Stimulated activated CD4-positive, alpha-beta T cell treated with anti-CD3 and anti-CD28 coated beads, Interleukin-12 subunit alpha, Interleukin-12 subunit beta, amount 100 ng/mL, for 24 hours (primary cell): ENCODE measurements around the gene PRAC1.

Experiments
- DNase-seq, 2 experiments: peaks; one replicate each; pipeline ENCODE4 v3.0.0-alpha.2; 2020; ENCODE audit warnings: low read depth in 2 of 2

Gene PRAC1

DNA sequence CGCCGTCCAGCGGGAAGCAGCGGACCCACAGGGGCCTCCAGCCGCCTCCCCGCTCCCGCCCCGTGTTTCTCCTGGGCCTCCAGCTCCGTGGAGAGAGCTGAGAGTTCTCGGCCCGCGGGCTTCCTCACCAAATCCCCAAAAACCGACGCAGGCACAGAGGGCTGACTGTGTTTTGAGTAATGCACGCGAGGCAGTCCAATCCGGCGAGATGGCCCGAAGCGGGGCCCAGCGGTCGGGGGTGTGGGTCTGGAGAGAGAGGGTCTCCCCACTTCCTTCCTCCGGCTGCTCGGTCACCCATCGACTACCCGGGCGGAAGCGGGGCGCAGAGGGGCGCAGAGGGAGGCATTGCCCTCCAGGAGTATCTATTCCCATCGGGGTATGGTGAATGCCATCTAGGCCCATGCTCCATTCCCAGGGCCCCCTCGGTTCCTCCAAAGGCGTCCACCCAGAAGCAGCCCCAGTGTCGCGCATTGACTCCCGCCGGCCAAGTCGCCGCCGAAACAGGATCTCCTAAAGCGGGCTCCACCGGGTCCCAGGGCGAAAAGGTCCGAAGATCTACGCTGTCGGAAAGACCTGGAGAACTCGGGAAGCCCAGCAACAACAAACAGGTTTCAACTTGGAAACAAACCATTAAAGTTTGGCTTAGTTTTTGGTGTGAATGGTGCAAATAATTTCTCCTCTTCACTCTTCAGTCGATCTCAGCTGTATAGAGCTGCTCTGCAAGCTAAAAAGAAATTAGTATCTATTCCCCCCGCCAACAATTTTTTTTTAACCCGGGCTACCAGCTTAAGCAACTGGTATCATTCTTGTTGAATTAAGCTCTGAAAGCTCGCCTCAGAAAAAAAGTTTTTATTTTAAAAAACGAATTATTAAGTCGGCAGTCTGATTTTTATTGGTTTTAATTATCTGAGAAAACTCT lies 25.4 kb upstream of the PRAC1 start:
- no peak for DNase-seq

DNA sequence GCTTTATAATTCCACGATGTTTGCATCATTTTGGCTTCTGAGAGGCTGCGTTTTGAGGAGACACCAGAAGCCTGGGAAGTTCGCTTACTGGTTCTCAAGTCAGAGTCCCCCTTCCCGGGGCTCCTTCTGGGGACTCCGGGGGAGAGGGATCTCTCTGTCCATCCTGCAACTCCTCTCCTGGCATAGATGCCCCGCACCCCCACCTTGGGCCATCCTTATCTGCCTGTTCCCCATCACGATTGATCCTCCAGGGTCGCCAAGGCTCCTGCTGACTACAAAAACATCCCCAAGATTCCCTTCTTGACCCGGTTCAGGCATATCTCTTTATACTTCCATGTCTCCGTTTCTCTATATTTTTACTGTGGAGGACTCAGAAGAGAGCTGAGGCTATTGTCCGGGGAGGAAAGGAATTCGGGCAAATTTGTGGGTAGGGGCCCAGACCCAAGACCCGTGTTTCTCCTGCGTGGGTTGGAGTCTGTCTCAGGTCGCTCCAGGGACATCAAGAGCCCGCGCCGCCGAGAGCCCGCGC lies 24.7 kb upstream of the PRAC1 start:
- DNase-seq, result no peak

DNA sequence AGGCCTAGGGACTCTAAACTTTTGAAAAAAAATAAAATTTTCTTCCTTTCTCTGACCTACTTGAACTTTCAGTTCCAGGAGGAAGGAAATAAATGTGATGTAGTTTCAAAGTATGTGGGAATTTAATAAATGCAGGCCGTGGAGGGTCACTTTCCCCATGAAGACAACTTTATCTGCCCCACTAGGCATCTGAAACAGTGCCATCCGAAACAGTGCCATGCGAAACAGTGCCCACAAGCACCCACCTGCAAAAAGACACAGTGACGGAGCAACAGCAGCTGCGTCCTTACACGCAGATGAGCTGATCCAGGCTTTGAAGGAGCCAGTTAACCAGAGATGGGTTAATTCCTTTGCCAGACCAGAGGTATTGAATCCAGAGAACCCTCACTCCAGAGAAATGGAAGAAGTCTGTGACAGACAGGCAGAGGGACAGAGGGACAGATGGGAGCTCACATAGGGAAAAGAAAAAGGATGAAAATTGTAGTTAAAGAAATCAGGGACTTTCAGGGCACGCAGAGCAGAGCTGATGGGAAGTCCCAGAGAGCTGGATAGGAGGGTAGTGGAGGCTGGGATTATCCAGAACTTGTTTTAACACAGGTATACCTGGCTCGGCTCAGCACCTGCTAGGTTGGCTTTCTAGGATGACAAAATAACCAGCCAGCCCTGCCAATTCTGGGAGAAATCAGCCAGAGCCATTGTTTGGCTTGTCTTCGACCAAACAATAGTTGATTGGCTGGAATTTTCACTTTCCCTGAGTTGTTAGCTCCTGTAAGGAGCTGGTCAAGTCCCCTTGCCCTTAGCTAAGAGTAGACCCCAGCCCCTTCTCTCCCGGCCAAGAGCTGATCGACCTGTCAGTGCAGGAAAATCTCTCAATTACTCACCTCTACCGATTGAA lies 23.3 kb upstream of the PRAC1 start:
- no peak for DNase-seq

DNA sequence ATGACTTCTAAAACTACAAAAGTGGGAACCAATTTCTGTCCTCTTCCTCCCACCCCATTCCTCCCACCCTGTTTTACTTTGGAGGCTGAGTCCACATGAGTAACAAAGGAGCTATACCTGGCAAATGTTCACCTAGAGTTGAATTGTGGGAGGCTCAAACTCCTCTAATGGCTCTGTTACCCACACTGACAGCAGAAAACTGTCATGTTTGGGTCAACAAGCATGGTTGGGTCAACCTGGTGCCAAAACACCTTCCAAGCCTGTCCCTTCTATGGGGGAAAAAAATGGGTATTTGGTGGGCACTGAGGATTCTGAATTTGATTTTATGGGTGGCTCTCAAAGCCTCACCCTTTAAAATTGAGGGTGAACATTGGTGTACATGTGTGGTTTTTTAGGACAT lies 18.2 kb upstream of the PRAC1 start:
- DNase-seq, result no peak

DNA sequence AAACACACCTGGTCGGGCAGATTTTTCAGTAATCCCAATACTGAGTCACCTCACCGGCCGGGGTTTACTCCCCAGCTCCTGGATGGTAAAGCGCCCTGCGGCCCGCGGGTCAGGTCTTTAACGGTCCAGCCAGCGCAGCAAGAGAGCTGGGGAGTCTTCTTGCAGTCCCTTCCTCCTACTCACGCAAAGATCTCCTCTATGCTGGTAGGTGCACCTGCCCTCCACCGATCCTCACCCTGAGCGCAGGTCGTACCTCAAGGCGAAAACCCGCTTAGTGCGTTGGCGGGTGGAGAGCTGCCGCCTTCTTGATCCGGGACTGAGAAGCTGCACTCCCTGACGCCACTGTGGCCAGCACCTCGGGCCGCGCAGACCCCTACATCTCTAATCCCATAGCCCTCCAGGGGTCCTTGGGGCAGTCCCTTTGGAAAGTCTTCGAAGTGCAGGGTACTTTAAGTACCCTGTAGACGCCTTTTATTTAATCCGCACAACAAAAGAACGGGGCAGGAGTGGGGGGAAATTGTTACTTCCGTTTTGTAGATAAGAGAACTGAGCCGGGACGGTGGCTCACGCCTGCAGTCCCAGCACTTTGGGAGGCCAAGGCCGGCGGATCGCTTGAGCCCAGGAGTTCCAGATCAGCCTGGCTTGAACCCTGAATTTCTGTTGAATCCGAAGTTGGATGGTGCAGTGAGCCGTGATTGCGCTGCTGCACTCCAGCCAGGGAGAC lies 16.6 kb upstream of the PRAC1 start:
- DNase-seq, result no peak

DNA sequence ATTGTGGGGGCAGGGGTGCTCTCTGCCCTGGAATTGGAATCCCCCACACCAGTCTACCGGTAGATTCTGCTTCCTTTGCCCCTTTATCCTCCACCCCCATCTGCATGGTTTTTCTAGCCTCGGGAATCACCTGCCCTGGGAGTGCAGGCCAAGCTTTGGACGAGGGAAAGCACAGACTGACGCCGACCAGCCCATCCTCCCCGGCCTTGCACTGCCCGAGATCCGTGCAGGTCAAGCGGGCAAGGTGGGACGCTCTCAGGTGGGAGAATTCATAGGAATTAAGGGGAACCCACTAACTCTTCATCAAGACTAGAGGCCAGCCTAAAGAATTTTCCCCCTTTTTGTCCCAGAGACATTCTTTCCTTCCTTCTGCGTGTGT lies 16.1 kb upstream of the PRAC1 start:
- DNase-seq, result no peak

DNA sequence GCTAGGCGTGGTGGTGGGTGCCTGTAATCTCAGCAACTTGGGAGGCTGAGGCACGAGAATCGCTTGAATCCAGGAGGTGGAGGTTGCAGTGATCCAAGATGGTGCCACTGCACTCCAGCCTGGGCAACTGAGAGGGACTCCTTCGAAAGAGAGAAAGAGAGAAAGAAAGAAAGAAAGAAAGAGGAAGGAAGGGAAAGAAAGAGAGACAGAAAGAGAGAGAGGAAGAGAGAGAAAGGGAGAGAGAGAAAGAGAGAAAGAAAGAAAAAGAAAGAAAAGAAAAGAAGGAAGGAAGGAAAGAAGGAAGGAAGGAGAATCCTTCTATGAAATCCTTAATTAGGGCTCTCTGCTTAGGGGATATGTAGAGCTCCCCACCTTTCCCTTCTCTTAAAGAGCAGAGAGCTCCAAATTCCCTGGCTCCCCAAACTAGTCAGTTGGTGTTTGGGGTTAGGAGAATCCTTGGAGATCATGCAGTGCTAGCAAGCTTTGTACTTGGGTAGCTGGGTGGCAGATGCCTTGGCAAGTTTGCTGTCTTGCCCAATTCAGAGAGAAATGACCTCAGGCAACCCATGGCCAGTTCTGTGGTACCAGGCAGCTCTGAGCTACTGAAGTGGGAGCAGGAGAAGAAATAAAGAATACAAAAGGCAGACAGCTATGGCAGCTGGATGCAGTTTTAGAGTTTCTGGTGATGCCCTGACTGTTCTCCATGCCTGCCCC lies 15.2 kb upstream of the PRAC1 start:
- no peak for DNase-seq

DNA sequence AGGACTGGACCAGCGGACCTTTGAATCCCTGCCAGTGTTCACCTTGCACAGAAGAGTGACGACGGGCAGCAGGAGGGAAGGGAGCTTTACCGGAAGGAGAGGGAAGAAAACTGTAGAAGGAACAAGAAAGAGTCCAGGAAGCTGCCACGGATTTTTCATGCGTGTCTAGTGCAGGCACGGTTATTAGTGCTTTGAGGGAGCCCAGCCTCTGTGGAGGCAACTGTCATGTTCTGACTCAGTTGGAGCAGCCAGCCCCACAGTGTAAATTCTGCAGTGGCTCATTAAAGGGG lies 12.7 kb upstream of the PRAC1 start:
- DNase-seq, result no peak

DNA sequence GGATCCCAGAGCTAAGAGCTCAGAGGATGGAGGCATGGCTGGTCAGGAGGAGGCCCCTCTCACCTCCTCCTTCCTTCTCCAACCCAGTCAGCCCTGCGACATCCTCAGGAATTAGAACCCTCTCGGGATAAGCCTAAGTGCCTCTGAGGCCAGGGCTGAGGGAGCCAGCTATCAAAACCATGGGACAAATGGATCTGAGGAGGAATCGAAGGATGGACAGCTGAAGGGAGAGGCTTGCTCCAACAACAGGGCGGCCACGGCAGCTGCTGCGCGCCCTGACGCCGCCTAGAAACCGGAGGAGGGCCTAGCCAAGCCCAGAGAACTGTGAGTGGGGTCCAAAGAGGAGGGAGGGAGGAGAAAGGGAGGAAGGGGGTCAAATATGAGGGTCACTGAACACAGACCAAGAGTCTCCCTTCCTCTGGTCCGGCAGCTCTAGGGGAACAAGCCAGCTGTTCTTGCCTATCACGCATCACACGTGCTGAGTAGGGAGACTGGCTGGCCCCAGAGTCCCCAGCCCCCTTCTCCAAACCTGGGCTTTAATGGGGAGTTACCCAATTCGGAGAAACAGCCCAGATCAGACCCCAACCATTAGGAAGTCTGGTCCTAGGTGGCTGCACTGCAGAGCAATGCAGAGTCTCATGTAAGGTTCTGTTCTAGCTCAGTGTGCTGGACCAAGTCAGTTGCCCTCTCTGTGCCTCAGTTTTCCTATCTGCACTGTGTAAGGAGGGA lies 12.2 kb upstream of the PRAC1 start:
- no peak for DNase-seq

DNA sequence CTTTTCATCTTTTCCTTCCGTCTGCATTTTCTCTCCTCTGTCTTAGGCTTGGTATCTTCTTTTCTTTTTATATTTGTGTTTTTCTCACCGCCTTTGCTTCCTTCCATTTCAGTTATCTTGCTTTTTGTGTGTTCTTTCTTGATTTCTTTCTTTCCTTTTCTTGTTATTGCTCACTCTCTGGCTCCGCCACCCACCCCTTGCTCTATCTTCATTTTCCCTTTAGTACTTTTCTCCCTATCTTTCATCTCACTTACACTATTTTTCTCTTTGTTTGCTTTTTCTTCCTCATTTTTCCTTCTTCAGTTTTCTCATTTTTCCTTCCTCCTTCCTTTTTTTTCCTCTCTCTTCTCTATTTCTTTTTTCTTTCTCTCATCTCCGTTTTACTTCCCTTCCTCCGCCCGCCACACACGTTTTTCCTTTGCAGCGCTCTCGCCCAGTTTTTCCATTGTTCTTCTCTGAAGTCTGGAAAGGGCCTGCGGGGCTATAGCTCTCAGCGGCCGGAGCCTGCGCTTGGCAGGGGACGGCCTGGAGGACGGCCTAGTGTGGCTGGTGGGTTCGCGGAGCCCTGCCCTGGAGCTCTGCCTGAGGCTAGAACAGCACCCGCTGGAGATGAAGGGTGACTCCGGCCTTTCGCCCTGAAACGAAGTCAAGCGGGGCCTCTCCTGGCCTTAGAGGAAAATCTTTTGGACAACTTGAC lies 11.5 kb upstream of the PRAC1 start:
- no peak for DNase-seq

DNA sequence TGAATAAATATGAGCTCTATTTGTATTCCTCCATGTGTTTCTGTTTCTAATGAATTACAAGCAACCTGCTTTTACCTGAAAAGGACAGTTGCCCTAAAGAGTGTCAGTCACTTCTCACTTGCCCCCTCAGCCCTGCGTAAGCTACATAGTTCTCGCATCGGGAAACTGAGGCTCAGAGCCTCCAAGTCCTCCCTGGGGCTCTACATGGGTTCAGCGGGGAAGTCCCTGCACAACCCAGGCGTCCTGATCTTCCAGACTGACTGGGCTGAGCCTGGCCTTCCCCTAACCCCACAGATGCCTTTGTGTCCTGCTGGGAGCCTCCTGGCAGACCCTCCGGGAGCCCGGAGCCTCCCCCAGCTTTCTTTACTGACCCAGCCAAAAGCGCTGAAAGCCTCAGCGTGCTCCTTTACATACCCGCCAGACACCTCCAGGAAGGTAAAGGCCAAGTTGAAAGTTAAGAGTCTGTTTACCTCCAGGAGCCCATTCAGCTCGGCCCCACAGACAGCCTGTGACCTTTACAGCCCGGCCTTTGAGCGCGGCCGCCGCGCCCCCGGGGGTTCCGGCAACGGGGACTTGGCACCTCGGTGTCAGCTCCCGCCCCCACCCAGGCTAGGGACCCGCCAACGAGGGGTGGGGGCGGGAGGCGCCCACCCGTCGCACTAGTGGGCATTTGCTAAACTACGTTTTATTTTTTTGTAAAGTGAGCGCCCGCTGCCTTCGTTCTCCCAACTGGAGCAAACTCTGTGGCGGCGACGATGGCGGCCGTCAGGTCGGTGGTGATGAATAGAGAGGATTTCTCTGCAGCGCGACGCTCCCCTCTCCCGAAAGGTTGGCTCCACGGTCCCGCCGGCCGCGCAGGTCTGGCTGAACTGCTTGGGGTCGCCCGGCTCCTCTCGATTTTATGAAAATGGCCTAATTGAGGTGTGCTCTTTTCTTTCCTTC lies 10.6 kb upstream of the PRAC1 start:
- no peak for DNase-seq

DNA sequence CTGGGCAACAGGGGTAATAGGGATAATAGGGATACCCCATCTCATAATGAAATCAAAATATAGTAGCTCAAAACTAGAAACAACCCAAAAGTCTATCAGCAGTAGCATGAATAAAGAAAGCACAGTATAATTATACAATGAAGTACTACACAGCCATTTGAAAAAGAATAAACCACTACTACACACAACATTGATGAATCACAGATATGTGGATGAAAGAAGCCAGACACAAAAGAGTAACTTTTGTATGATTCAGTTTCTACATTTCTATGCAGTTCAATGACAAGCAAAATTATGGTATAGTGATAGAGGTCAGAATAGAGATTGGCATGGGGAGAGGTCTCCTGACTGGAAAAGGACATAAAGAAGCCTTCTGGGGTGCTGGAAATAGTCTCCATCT lies 9.0 kb upstream of the PRAC1 start:
- no peak for DNase-seq

DNA sequence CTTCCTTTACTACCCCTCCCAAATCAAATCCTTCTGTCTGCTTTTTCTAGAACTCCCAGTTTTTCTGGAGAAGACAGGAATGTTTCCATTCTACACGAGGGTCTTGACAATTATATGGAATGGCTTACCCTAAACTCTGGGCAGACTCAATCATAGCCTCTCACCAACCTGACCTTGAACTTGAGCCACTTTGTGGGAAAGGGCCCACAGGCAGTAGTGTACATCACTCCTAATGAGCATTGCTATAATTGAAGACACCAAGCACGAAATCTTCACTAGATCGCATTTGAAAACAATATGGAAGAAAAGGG lies 7.9 kb upstream of the PRAC1 start:
- DNase-seq, result no peak

DNA sequence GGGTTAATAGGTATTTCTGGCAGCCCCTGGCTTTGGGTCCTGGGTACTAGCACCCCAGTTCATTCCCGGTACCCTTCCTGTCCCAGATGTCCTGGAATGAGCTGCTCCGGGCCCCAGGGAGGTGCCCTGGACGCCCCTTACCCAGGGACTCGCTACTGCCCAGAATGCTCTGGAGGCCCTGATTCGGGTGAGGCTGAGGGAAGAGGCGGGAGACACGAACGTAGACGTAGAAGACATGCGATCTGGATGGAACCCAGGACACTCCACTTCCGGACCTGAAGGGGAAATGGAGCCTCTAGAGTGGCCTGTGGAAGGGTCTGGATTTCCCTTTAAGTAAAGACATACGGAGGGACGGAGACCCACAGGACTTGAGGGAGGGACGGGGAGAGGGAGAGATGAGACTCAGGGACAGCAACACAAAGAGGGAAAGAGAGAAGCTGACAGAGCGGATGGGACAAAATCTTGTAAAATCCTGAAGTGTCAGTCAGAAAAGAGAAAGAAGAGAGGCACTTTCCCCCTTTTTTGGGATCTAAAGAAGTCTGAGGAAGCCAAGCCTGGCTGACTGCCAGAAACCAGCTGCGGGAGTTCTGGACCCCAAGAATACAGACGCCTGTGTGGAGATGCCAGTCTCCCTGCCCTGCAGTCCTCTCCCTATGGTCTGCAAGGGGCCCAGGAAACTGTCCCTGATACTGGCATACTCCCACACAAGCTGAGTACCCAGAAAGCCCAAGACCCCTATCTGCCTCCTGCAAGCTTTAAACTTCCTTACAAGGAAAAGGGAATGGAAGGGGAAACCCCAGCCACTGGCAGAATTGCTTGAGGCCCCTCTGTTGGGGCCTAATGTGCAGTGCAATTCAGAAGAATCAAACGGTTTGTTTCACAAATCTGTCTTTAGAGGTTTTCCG lies 7.3 kb upstream of the PRAC1 start:
- DNase-seq, result no peak

DNA sequence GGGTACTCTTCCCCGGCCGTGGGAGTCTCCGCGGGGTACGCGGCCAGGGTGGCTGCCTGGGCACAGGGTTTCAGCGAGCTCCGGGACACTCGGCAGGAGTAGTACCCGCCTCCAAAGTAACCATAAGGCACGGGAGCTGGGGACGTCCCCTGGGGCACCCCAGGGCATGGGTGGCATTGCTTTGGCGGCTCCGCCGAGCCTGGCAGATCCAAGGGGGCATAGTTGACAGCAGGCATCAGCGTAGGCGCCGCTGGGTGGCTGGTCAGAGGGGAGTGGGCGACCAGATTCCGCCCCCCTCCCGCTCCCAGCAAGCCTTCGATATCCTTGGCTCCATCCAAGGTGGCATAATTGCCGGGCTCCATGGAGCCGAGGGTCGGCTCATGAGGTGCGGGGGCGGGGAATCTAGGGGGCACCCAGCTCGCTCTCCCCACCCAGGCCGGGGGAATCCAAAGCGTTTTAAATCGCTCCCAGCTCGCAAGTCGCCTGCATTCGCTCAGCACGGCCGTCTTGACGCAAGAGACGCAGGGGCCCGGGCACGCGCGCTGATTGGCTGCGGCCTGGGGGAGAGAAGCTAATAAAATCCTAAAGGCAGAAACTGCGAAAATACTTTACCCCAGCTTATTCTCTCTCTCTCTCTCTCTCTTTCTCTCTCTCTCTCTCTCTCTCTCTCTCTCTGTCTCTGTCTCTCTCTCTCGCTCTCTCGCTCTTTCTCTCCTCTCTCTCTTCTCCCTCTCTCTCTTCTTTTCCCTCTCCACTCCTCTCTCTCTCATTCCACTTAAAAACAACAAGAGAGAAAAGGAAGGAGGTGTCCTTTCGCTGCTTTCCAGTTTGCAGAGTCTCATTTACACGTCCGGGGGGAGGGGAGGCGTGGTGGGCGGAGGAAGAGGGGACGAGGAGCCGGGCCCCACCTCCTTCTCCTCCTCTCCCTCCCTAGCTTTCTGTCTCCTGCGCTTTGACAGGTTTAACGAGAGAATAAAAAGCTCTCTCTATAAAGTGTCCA lies 6.2 kb upstream of the PRAC1 start, which contains the start of gene HOXB13:
Gene HOXB13 (minus strand): TSS at position 519 of the 1,000 bp plus-strand sequence. CDS start 157 bp downstream, at position 362.
- DNase-seq, result no peak

DNA sequence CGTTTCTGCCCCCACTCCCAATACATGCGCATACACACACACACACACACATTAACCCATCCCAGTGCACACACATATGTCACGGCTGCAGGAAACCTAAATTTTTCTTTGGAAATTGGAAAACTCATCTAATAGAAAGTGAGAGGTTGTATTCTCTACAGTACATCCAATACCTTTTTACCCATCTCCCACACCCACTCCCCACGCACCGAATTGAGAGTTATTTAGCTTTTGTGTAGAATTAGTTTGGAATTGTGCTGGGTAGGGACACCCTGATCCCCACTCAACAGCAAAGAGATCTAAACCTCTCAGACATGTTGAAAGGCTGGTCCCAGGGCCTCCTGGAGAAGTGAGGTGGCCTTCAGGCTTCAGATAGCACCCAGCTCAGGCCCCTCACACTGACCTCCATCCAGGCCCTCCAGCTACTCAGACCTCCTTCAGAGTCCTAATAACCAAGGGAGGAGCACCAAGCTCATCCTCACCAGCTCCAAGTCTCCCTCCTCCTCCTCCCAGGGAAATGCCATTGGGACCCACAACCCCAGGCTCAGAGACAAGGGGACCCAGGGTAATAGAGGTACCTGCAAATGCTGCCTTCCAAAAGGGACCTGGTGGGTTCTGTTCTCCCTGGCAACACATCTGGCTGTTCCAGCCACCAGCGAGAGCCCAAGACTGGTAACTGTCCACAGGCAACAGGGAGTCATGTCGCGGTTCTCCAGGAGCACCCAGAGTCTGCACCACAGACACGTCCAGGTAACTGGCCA lies 5.3 kb upstream of the PRAC1 start:
- no peak for DNase-seq
